GM03348 (cell line): ENCODE measurements around the gene C12orf42.

Experiments
- DNase-seq: peaks from one replicate; pipeline ENCODE4 v3.0.0; 2012; ENCODE audit warnings: low spot score

The C12orf42 gene

DNA sequence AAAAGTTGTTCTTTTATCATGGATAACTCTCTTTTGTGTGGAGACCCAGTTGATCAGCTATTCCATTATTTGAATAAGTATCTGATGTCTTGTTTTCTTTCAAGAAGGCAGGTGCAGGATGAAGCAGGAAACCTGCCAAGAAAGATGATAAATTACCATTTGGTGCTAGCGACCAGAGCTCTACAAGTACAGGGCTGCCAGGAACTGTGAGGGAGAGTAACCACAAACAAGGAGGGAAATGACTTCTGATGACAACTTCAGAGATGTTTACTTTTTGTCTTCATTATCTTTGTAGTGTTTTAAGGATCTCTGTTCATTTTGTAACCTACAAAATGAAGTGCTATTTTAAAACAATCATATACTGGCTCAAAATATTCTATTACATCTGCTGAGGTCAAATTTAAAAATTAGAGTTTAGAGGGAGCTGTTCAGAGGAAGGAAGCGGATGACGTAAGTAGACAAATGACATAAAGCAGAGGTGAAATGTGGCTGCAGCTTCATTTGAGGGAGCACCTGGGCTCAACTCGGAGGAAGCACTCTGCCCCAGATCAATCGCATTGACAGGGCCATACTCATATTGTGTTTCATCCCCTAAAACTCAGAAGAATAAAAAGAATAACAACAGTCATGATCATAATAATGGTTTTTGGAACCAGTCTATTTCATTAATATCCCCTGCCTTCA is 226.8 kb downstream of the C12orf42 start:
- no peak for DNase-seq

DNA sequence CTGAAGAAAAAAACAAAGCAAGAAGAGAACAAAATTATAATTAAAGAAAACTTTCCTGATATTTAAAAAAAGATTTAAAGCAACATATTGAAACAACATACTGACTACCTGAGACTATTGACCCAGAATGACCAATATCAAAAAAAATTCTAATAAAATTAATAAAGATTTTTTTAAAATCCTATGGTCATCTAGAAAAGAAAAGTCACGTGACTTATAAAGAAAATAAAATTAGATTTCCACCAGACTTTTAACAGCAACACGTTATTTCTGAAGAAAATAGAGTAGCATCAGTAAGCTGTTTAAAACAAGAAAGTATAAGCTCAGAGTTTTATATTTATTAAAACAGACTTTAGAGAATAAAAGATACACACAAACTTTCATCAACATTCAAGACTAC is 238.0 kb downstream of the C12orf42 start:
- no peak for DNase-seq
